SK-N-SH treated with all-trans-retinoic acid at 6 μM for 48 hours (cell line): ENCODE measurements around the gene MARCHF5.

Source experiments
- GLIS3 ChIP-seq: fragments of 250-450 bp; sonication (Bioruptor Pico); IDR thresholded peaks from 2 replicates; pipeline ENCODE4 v1.5.0; 2020; ENCODE audit warnings: mild to moderate bottlenecking, moderate library complexity
- SNAI2 ChIP-seq: fragments of 250-450 bp; sonication (Bioruptor Pico); IDR thresholded peaks from 2 replicates; pipeline ENCODE4 v1.5.0; 2020; ENCODE audit warnings: mild to moderate bottlenecking, moderate library complexity
- ZNF70 ChIP-seq: fragments of 450-650 bp; formaldehyde crosslinking; IDR thresholded peaks from 2 replicates; pipeline ENCODE4 v1.5.0; 2020; ENCODE audit warnings: mild to moderate bottlenecking, moderate library complexity
- ZNF8 ChIP-seq: fragments of 450-650 bp; formaldehyde crosslinking; IDR thresholded peaks from 2 replicates; pipeline ENCODE4 v1.5.0; 2020; ENCODE audit warnings: mild to moderate bottlenecking, moderate library complexity

DNA sequence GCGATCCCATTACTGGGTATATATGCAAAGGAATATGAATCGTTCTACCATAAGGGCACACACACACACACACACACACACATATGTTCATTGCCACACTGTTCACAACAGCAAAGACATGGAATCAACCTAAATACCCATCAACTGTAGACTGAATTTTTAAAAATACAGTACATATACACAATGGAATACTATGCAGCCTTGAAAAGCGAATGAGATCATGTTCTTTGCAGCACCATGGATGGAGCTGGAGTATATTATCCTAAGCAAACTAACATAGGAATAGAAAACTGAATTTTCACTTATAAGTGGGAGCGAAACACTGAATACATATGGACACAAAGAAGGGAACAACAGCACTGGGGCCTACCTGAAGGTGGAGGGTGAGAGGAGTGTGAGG is 72.5 kb downstream of the MARCHF5 start:
- TF ChIP-seq ZNF70 (CRISPR knock-in tag): no peak
- no peak for TF ChIP-seq SNAI2
- TF ChIP-seq GLIS3 (CRISPR knock-in tag): no peak
- no peak for TF ChIP-seq ZNF8 (CRISPR knock-in tag)
